ENCODE data around the gene PECR. TPM values are rescaled to one million over a fixed set of nuclear protein-coding genes. Genes with fewer than 3 reads are reported as not detected.
A peak's percentile ranks its signal among the peaks of the same experiment; 100 is the strongest.

The PECR gene
- total and polyA plus RNA-seq, 2 of the 13 experiments (the other 11 are each of a cell fraction or from before 2014, with no cell fraction given) = 151 to 153 TPM

DNA sequence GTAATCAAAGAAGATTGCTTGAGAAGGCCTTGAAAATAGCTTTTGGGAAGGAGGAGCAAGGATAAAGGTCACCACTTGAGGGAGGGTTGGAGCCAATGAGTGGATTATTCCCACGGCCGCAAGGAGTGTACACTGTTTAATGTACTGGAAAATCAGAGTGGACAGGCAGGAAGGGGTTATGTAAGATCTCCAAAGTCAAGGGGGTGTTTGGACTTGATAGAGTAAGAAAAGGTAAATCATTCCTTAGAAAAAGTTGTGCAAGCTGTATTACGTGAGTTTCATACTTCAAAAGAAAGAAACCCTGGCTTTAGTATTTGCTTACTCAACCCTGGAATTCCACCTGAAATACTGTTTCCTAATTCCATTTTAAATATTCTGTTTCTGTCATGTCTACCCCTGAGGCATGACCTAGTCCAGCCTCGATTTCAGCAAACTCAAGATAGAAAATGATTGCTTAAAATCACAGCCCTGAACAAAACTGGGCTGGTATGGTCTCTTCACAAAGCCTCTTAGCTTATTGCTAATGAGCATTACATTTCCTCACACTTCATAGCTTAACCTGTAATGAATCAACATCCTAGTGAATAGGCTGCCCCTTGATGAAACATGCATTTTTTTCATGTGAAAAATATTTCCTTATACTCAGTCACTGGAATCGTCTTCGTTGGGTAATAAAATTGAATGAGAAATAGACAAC, 69.3 kb downstream of the PECR start (continued):
- TF ChIP-seq SOX6 (IDR thresholded peaks at IDR 0.05) (no peak), SOX6 (CRISPR knock-in tag; IDR thresholded peaks at IDR 0.05) (peak; percentile 62), ZBTB3 (CRISPR knock-in tag; IDR thresholded peaks at IDR 0.05; ENCODE audit: borderline replicate concordance, low read depth) (no peak), ZNF484 (CRISPR knock-in tag; IDR thresholded peaks at IDR 0.05; ENCODE audit: borderline replicate concordance, low read depth) (no peak), MATR3 (CRISPR knock-in tag; IDR thresholded peaks at IDR 0.05) (no peak), ISX (CRISPR knock-in tag; conservative IDR thresholded peaks at IDR 0.05) (no peak), CEBPG (CRISPR knock-in tag; IDR thresholded peaks at IDR 0.05) (peak; percentile 83), ZMAT3 (CRISPR knock-in tag; conservative IDR thresholded peaks at IDR 0.05) (no peak), TCF7 (IDR thresholded peaks at IDR 0.05; ENCODE audit: low read depth) (peak; percentile 75), ZNF790 (CRISPR knock-in tag; IDR thresholded peaks at IDR 0.05; ENCODE audit: borderline replicate concordance) (no peak), ZNF557 (CRISPR knock-in tag; IDR thresholded peaks at IDR 0.05) (no peak), CCAR2 (optimal IDR thresholded peaks at IDR 0.05; ENCODE audit: low read depth, low read length) (no peak), MED8 (CRISPR knock-in tag; IDR thresholded peaks at IDR 0.05; ENCODE audit: insufficient replicate concordance) (no peak), ZMYM4 (CRISPR knock-in tag; IDR thresholded peaks at IDR 0.05) (0 out of 2 replicates have a peak, but pooled peaks have one; percentile 27), KLF6 (CRISPR knock-in tag; IDR thresholded peaks at IDR 0.05) (no peak), RARG (CRISPR knock-in tag; IDR thresholded peaks at IDR 0.05; ENCODE audit: low read depth) (no peak)
- TF ChIP-seq, protein P1, sequence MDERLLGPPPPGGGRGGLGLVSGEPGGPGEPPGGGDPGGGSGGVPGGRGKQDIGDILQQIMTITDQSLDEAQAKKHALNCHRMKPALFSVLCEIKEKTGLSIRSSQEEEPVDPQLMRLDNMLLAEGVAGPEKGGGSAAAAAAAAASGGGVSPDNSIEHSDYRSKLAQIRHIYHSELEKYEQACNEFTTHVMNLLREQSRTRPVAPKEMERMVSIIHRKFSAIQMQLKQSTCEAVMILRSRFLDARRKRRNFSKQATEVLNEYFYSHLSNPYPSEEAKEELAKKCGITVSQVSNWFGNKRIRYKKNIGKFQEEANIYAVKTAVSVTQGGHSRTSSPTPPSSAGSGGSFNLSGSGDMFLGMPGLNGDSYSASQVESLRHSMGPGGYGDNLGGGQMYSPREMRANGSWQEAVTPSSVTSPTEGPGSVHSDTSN (CRISPR knock-in tag; IDR thresholded peaks at IDR 0.05) = no peak
- TF ChIP-seq, protein P2, sequence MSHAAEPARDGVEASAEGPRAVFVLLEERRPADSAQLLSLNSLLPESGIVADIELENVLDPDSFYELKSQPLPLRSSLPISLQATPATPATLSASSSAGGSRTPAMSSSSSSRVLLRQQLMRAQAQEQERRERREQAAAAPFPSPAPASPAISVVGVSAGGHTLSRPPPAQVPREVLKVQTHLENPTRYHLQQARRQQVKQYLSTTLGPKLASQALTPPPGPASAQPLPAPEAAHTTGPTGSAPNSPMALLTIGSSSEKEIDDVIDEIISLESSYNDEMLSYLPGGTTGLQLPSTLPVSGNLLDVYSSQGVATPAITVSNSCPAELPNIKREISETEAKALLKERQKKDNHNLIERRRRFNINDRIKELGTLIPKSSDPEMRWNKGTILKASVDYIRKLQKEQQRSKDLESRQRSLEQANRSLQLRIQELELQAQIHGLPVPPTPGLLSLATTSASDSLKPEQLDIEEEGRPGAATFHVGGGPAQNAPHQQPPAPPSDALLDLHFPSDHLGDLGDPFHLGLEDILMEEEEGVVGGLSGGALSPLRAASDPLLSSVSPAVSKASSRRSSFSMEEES (CRISPR knock-in tag; IDR thresholded peaks at IDR 0.05) = peak; percentile 20; the same call in 1 of the 2 replicates
- TF ChIP-seq, protein P3, sequence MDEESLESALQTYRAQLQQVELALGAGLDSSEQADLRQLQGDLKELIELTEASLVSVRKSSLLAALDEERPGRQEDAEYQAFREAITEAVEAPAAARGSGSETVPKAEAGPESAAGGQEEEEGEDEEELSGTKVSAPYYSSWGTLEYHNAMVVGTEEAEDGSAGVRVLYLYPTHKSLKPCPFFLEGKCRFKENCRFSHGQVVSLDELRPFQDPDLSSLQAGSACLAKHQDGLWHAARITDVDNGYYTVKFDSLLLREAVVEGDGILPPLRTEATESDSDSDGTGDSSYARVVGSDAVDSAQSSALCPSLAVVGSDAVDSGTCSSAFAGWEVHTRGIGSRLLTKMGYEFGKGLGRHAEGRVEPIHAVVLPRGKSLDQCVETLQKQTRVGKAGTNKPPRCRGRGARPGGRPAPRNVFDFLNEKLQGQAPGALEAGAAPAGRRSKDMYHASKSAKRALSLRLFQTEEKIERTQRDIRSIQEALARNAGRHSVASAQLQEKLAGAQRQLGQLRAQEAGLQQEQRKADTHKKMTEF (CRISPR knock-in tag; IDR thresholded peaks at IDR 0.05) = peak; percentile 48
- TF ChIP-seq, protein P4, sequence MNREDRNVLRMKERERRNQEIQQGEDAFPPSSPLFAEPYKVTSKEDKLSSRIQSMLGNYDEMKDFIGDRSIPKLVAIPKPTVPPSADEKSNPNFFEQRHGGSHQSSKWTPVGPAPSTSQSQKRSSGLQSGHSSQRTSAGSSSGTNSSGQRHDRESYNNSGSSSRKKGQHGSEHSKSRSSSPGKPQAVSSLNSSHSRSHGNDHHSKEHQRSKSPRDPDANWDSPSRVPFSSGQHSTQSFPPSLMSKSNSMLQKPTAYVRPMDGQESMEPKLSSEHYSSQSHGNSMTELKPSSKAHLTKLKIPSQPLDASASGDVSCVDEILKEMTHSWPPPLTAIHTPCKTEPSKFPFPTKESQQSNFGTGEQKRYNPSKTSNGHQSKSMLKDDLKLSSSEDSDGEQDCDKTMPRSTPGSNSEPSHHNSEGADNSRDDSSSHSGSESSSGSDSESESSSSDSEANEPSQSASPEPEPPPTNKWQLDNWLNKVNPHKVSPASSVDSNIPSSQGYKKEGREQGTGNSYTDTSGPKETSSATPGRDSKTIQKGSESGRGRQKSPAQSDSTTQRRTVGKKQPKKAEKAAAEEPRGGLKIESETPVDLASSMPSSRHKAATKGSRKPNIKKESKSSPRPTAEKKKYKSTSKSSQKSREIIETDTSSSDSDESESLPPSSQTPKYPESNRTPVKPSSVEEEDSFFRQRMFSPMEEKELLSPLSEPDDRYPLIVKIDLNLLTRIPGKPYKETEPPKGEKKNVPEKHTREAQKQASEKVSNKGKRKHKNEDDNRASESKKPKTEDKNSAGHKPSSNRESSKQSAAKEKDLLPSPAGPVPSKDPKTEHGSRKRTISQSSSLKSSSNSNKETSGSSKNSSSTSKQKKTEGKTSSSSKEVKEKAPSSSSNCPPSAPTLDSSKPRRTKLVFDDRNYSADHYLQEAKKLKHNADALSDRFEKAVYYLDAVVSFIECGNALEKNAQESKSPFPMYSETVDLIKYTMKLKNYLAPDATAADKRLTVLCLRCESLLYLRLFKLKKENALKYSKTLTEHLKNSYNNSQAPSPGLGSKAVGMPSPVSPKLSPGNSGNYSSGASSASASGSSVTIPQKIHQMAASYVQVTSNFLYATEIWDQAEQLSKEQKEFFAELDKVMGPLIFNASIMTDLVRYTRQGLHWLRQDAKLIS (CRISPR knock-in tag; IDR thresholded peaks at IDR 0.05) = no peak
- TF ChIP-seq, protein P5, sequence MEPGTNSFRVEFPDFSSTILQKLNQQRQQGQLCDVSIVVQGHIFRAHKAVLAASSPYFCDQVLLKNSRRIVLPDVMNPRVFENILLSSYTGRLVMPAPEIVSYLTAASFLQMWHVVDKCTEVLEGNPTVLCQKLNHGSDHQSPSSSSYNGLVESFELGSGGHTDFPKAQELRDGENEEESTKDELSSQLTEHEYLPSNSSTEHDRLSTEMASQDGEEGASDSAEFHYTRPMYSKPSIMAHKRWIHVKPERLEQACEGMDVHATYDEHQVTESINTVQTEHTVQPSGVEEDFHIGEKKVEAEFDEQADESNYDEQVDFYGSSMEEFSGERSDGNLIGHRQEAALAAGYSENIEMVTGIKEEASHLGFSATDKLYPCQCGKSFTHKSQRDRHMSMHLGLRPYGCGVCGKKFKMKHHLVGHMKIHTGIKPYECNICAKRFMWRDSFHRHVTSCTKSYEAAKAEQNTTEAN (CRISPR knock-in tag; conservative IDR thresholded peaks at IDR 0.05) = no peak
